HG02763 (cell line): ENCODE measurements around the gene NAXE.
"Not testable (repeated sequence)": the region's sequence is repeated elsewhere in the genome, so short reads cannot be mapped to it uniquely, and the experiment has no call there.

Source experiments
- ATAC-seq: cut with Tn5 transposase; IDR thresholded peaks from one replicate; pipeline ENCODE4 v1.9.1; 2021; ENCODE audit warnings: mild to moderate bottlenecking, moderate library complexity; ENCODE audit not compliant: unreplicated experiment

NAXE gene

DNA sequence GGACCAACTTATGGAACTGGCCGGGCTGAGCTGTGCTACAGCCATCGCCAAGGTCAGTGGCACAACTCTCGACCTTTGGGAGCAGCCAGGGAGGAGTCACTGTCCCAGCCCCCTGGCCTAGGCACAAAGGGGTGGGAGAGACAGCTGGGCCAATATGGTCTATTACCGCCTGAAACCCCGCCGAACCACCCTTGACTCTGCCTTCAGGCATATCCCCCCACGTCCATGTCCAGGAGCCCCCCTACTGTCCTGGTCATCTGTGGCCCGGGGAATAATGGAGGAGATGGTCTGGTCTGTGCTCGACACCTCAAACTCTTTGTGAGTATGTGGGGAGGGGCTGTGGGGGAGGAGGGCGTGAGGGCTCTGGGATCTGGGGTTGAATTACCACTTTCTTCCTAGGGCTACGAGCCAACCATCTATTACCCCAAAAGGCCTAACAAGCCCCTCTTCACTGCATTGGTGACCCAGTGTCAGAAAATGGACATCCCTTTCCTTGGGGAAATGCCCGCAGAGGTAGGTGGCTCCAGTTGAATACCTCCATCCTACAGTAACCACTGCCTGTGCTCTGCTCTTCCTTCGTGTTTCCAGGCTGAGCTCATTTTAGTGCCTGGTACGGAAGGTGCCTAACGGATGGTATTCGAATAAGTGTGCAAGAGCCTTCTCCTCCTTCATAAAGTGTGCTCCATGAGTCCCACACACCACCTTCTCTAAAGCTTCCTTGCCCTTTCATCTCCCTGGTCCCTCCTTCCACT, 758 bp downstream of the NAXE start:
- no peak for ATAC-seq

DNA sequence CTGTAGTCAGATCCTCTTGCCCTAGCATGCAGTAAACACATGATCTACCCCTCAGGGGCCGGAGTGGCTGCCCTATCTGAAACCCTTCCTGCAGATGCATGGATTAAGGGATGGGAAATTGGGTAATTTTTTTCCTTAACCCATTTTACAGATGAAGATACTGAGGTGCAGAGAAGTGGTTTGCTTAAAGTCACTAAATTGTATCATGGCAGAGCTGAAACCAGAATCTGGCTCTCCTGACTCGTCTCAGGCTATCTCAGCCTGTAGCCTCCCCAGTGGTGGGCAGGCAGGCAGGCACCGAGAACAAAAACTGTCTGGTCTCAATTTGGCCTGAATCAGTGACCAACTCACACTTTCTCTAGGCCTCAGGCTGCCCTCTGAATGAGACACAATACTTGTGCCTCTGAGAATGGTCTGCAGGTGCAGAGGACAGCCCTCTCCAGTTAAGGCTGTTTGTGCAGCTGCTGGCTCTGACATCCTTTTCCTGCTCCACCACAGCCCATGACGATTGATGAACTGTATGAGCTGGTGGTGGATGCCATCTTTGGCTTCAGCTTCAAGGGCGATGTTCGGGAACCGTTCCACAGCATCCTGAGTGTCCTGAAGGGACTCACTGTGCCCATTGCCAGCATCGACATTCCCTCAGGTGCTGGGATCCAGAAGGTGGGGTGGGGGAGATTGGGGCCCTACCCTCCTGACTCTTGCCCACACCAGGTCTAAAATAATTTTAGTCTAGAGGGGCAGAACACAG, 1.5 kb downstream of the NAXE start:
- ATAC-seq, result no peak

DNA sequence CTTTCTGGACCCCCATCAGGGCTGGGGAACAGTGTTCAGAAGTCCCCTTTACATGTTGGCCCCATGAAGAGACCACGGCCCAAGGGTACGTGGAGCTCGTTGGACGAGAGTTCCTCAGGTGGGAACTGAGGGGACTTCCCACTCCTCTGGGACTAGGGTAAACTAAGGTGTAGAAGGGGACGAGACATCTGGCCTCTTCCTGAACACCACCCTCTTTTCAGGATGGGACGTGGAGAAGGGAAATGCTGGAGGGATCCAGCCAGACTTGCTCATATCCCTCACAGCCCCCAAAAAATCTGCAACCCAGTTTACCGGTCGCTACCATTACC, 2.0 kb downstream of the NAXE start:
- no peak for ATAC-seq

- ATAC-seq, result no peak
Observed at GRCh38 chr1:156594190-156594589, 2.6 kb downstream of the NAXE start.

DNA sequence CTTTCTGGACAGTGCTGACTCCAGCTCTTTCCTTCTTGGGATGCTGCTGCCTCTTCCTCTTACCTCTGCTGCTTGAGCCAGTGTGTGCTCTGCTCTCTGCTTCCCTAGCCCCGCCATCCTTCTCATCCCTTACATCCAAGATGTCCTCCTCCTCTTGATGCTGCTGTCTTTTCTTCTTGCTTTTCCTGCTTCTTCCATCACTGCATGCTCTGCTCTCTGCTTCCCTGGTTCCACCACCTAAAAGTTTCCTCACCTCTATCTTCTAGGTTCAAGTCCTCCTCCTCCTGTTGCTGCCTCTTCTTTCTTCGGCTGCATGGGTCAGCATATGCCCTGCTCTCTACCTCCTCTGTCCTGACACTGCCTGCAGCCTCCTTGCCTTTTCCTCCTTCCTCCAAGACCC, 3.4 kb downstream of the NAXE start:
- no peak for ATAC-seq

DNA sequence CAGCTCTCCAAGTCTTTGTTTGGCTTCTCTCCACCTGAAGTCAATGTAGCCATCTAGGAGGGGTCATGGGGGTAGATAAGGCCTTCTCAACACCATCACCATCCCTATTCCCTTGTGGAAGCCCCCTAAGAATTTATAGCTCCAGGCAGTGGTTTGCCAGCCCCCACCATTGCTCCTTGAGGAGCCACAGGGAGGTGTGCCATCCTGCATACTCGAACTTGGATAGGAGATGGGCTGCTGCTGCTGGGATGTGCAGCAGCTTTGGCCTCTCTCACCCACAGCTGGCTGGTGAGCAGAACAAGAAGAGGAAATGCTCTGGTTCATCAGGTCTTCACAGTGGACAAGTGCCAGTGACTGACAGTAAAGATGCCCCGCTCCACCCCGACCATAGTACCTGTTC, 4.8 kb downstream of the NAXE start:
- no peak for ATAC-seq

DNA sequence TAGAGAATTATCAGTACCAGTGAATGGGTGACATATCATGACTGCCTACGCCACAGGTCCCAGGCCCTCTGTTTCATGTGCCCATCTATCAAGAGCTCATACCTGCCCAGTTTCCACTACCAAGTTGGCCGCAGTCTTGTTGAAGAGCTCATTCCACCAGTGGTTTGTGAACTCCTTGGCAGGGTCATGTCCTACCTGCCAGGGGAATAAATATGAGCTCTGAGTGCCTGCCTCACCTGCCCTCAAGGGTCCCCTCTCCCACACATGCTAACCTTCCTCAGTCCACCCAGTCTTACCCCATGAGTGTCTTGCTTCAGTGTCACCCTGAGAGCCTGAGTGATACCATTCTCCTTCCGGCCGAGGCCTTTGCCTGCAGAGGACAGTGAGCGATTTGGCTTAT, 6.5 kb downstream of the NAXE start:
- ATAC-seq, result no peak

- ATAC-seq, result no peak
Observed at GRCh38 chr1:156598731-156599432, 7.3 kb downstream of the NAXE start.

DNA sequence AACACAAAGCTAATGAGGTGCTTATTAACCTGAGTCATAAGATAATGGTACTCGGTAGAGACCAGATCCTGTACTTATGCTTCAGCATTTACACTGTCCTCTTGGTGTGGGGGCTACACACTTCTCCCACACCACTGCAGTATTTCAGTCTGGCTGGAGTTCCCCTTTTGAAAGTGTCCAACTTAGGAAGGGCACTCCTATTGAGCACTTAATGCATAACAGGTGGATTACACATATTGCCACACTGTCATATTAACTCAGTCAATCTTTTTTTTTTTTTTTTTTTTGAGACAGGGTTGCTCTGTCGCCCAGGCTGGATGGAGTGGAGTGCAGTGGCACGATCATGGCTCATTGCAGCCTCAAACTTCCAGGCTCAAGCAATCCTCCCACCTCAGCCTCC, 8.2 kb downstream of the NAXE start:
- ATAC-seq, result no peak

- ATAC-seq, result no peak
Observed at GRCh38 chr1:156600733-156601121, 9.2 kb downstream of the NAXE start.

DNA sequence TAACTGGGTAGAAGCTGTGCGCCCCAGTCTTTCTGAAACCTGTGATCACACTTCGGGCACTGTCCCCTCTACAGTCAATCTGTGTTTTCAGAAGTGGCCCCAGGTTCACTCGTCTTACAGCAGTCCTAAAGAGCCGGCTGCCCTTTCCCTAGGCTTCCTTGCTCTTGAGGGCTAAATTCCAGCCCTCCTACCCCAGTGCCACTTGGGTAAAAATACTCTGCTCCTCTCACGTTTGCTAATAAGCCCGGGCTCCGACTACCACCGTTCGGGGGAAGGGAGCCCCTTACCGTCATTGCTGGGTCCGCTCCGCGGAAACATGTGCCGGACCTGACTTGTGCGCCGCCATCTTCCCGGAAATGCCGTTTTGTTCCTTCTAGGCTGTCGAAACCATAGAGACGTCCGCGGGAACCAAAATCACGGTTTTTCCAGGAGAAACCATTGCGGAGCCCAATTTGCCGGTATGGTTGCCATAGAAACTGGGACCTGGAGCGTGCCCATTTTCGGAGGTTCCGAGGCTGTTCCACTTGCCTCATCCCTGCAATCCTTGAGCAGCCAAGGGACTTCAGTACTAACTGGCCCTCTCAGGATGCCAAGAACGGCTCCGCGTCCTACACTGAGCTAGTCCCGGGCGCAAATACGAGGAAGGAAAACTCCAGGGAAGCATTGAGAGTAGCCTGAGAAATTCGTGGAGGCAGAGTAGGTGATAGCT, 9.7 kb downstream of the NAXE start, which contains the start of gene GPATCH4:
TSS of gene GPATCH4 (minus strand) at position 358 of the 709 bp plus-strand sequence.
- peak; percentile 70 for ATAC-seq

DNA sequence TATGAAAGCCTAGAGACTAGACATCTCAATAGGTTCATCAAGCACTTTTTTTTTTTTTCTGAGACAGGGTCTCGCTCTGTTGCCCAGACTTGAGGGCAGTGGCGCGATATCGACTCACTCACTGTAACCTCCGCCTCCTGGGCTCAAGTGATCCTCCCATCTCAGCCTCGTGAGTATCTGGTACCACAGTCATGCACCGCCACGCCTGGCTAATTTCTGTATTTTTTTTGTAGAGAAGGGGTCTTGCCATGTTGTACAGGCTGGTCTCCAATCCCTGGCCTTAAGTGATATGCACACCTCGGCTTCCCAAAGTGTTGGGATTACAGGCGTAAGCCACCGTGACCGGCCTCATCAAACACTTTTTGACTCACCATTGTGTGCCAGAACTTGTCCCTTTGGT, 10.3 kb downstream of the NAXE start:
- no peak for ATAC-seq

DNA sequence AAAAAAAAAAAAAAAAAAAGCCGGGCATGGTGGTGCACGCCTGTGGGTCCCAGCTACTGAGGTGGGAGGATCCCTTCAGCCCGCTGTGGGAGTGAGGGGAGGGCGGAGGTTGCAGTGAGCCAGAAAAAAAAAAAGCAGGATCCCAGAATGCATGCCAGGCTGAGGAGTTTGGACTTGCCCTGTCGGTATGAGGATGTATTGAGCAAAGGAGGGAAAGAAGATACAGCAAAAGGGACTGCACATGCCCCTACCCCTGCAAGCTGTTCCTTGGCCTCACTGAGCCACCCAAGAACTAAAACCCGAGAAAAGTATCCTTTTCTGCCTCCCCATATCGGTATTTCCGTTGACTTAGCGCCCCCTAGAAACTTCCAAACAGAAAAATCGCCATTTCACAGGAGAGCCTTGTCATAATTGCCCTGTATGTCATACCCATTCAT, 11.0 kb downstream of the NAXE start:
- no peak for ATAC-seq

GRCh38 chr1:156607344-156607743, 15.8 kb downstream of the NAXE start:
- ATAC-seq, result not testable (repeated sequence)

- peak; percentile 72 for ATAC-seq
Observed at GRCh38 chr1:156608036-156608674, 16.6 kb downstream of the NAXE start.

- ATAC-seq, result no peak
Observed at GRCh38 chr1:156608981-156609380, 17.4 kb downstream of the NAXE start.

DNA sequence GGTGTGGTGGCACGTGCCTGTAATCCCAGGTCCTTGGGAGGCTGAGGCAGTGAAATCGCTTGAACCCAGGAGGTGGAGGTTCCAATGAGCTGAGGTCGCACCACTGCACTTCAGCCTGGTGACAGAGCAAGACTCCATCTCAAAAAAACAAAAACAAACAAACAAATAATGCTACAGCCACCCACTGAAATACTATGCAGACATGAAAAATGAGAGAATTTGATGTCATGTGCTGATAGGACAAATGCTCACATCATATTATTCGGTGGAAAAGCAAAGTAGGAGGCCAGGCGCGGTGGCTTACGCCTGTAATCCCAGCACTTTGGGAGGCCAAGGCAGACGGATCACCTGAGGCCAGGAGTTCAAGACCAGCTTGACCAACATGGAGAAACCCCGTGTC, 18.5 kb downstream of the NAXE start:
- not testable (repeated sequence) for ATAC-seq

DNA sequence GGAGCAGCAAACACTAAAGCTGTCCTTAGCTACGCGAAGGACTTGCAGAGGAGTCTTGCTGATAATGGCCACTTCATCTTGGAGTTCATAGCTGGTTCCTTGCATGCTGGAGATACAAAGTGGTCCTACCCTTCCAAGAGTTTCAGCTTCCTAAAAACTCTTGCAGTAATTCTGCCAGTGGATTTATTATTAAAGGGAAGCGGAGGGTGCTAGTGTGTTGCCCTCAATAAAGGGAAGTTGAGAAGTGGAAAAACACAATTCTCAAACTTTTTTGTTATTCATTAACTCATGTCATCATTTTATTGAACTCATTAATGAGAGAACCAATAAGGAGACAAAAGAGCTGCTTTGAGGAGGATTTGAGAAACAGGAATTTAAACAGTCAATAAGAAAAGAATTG, 21.1 kb downstream of the NAXE start:
- no peak for ATAC-seq

DNA sequence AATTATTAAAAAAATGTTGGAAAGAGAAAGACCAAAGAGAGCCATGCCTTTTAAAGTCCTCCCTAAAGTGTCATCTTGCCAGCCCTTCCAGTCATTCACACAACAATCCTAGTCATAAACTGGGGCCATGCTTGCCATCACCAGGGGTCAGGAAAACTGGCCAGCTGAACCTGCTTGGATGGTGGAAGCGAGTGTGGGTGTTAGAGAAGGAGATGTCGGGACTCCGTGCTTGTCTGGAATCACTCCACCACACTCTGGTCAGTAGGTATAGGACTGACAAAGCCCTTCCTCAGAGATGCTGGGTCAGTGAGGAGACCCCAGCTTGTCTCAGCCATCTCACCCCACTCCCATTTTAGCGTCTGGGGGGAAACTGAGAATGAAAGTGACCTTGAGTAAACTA, 24.4 kb downstream of the NAXE start:
- no peak for ATAC-seq

GRCh38 chr1:156616463-156616862, 24.9 kb downstream of the NAXE start:
- ATAC-seq, result no peak
